Psoas muscle (tissue), 8 donors: ENCODE data around the gene PAN2. TPM values are rescaled to one million over a fixed set of nuclear protein-coding genes. Genes with fewer than 3 reads are reported as not detected.

Experiments used
- ATAC-seq, 4 donors: fragments of 200-7000 bp; cut with Tn5 transposase; one replicate each; pipeline ENCODE4 v1.9.1; 2020; ENCODE audit warnings: moderate library complexity in 3 of 4, mild to moderate bottlenecking in 2 of 4
- DNase-seq, 2 donors: peaks; one replicate each; pipeline ENCODE4 v3.0.0-alpha.2; 2020
- H3K27ac ChIP-seq: fragments of 200-600 bp; one replicate; pipeline ENCODE4 v1.8.0; 2022
- H3K27me3 ChIP-seq, 3 donors: fragments of 200-600 bp in 1 of 3; one replicate each; pipeline versions ENCODE4 v1.6.1 to v1.8.0; 2013 to 2022; ENCODE audit warnings: low read length in 2 of 3, mild to moderate bottlenecking in 2 of 3, moderate library complexity in 1 of 3; ENCODE audit not compliant: insufficient read depth in 3 of 3
- H3K36me3 ChIP-seq, 2 donors: fragments of 200-600 bp in 1 of 2; one replicate each; pipeline versions ENCODE4 v1.6.1 to v1.8.0; 2013 to 2022; ENCODE audit warnings: low read depth in 1 of 2, mild to moderate bottlenecking in 1 of 2, moderate library complexity in 1 of 2; ENCODE audit not compliant: insufficient read depth in 1 of 2
- H3K4me1 ChIP-seq: fragments of 200-600 bp; one replicate; pipeline ENCODE4 v1.8.0; 2022
- H3K4me3 ChIP-seq: fragments of 200-600 bp; one replicate; pipeline ENCODE4 v1.8.0; 2022; ENCODE audit warnings: mild to moderate bottlenecking
- H3K9me3 ChIP-seq: fragments of 200-600 bp; one replicate; pipeline ENCODE4 v1.8.0; 2022
- WGBS, 3 donors: extraction: QIAGEN DNeasy Blood & Tissue Kit; methylation state at CpG; one replicate each; pipeline versions ENCODE4 v1.1.6 to v1.1.7; 2013; 5-methylcytosine and 5-hydroxymethylcytosine counted together
- intact Hi-C, 2 donors: fragments of 100-400 bp; cut with DNase I; formaldehyde crosslinking; loops; one replicate each; pipeline versions ENCODE4 v1.11.0 to v1.14.2; 2022
- polyA plus RNA-seq, 3 donors: library from polyadenylated mRNA; stranded (reverse); fragments of 200-250 nt; gene quantifications; one replicate each; pipeline ENCODE4 v1.2.3, GENCODE V29; 2013
- total RNA-seq, 4 donors: library from RNA; stranded (reverse); fragmentation: NEBNext Ultra II Directional in 2 of 4; extraction: Animal tissue kit (Norgen Biotek cat#: 25700) in 2 of 4; gene quantifications; one replicate each; pipeline versions ENCODE4 v1.2.1 to v1.2.4, GENCODE V29; 2021 to 2023
- TF ChIP-seq, protein P1 (sequence below): fragments of 200-600 bp; IDR thresholded peaks from one replicate; pipeline ENCODE4 v1.8.0; 2022; ENCODE audit warnings: antibody characterized with exemption
- donor health status: healthy with polysubstance abuse.
- donor health status: DM: no; HTN: no; CAD: no; lungs with moderate emphysema.
- donor health status: Bipolar disorder and iron deficiency.
- donor health status: healthy.
- donor health status: DM: yes; HTN: yes; CAD: no.
- donor health status: DM: no; HTN: no; CAD: no.
- donor health status: DM: no; HTN: no; CAD: no.
- donor health status: DM: yes; HTN: yes; CAD: no.

Gene PAN2
- total and polyA plus RNA-seq, 7 donors = 17.3 to 37.5 (median 25.9) TPM

DNA sequence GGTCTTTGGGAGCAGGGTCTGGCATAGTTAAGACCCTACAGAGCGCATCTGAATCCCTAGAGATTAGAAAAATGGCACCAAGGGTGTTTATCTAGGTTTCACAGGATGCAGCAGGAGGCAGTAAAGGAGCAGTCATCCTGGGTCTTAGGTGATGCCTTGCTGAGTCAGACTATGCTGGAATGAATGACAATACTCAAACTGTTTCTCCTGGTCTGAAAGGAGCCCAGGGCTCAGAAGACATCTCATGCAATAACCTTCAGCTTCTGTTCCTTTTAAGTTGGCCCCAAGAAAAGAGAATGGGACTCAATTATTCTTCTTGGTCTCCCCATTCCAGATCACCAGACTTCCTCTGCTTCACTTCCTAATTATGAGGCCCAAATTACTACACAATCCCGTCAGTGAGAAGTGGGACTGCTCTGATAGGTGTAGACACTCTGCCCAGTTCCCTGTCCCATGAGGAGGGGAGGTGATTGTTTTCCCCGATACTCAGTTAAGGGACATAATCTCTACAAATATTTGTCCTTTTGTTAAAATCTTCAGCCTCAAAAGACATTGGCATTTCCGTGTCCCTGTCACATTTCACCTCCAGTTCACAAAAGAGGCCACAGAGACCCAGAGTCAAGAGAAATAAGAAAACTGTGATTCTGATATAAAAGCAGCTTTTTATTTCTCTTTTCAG lies 43.6 kb upstream of the PAN2 start:
- H3K9me3 ChIP-seq = no peaks in the 10 kb centered on the region
- intact Hi-C loops = no loop called here
- no peak for DNase-seq
- 60 to 67% (median 61%) methylated on average over 4 of the region's 4 CpGs for WGBS, 3 donors
- no peak for ATAC-seq
- TF ChIP-seq, protein P1, sequence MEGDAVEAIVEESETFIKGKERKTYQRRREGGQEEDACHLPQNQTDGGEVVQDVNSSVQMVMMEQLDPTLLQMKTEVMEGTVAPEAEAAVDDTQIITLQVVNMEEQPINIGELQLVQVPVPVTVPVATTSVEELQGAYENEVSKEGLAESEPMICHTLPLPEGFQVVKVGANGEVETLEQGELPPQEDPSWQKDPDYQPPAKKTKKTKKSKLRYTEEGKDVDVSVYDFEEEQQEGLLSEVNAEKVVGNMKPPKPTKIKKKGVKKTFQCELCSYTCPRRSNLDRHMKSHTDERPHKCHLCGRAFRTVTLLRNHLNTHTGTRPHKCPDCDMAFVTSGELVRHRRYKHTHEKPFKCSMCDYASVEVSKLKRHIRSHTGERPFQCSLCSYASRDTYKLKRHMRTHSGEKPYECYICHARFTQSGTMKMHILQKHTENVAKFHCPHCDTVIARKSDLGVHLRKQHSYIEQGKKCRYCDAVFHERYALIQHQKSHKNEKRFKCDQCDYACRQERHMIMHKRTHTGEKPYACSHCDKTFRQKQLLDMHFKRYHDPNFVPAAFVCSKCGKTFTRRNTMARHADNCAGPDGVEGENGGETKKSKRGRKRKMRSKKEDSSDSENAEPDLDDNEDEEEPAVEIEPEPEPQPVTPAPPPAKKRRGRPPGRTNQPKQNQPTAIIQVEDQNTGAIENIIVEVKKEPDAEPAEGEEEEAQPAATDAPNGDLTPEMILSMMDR = no peak
- no peak overlapping the region for H3K27ac ChIP-seq
- H3K36me3 ChIP-seq = no peaks in the 10 kb centered on the region
- no peaks in the 10 kb centered on the region for H3K4me1 ChIP-seq
- H3K27me3 ChIP-seq = no peaks in the 10 kb centered on the region
- H3K4me3 ChIP-seq = no peak overlapping the region

DNA sequence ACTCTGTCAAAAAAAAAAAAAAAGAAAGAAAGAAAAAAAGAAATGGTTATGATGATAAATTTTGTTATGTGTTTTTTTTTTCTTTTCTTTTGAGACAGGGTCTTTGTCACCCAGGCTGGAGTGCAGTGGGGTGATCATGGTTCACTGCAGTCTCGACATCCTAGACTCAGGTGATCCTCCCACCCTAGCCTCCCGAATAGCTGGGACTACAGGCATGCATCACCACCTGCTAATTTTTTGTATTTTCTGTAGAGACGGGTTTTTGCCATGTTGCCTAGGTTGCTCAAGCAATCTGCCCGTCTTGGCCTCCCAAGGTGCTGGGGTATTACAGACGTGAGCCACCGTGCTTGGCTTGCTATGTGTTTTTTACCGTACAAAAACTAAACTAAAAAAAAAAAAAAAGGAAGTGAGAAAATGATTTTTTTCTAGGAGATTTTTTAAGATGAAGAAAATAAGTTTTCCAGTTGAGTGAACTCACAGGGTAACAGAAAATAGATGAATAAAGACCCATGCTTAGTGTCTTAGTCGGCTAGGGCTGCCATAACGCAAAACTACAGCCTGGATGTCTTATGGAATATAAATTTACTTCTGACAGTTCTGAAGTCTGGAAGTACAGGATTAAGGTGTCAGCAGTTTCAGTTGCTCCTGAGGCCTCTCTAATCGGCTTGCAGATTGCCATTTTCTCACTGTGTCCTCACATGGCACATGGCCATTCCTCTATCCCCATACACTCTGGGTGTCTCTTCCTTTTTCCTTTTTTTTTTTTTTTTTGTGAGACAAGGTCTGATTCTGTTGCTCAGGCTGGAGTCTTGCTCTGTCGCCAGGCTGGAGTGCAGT lies 42.0 kb upstream of the PAN2 start:
- Histone ChIP-seq H3K36me3 (no peaks in the 10 kb centered on the region), H3K27ac (no peak overlapping the region), H3K27me3 (no peaks in the 10 kb centered on the region), H3K9me3 (no peaks in the 10 kb centered on the region), H3K4me3 (no peak overlapping the region), H3K4me1 (no peaks in the 10 kb centered on the region)
- DNase-seq = no peak
- TF ChIP-seq, protein P1 = no peak
- intact Hi-C loops = no loop called here
- 64 to 68% (median 65%) methylated on average over 11 of the region's 11 CpGs for WGBS, 3 donors
- ATAC-seq = no peak

- intact Hi-C loops = no loop called here
- no peak overlapping the region for H3K4me3 ChIP-seq
- H3K4me1 ChIP-seq = no peaks in the 10 kb centered on the region
- H3K27me3 ChIP-seq = no peaks in the 10 kb centered on the region
- TF ChIP-seq, protein P1 = no peak
- H3K9me3 ChIP-seq = no peaks in the 10 kb centered on the region
- H3K27ac ChIP-seq = no peak overlapping the region
- ATAC-seq = no peak
- no peaks in the 10 kb centered on the region for H3K36me3 ChIP-seq
- 71 to 79% (median 72%) methylated on average over 7 of the region's 7 CpGs for WGBS, 3 donors
- DNase-seq = no peak
Observed at GRCh38 chr12:56374726-56375597, 41.2 kb upstream of the PAN2 start.

GRCh38 chr12:56373515-56373914 lies 39.7 kb upstream of the PAN2 start:
- Histone ChIP-seq H3K9me3 (no peaks in the 10 kb centered on the region), H3K27me3 (no peaks in the 10 kb centered on the region), H3K27ac (no peak overlapping the region), H3K36me3 (no peaks in the 10 kb centered on the region), H3K4me1 (no peaks in the 10 kb centered on the region), H3K4me3 (no peak overlapping the region)
- TF ChIP-seq, protein P1 = no peak
- ATAC-seq (no peak), DNase-seq (no peak)
- WGBS, 3 donors = 88 to 99% (median 96%) methylated on average over 1 of the region's 1 CpG
- intact Hi-C loops = no loop called here
